Activated CD4-positive, alpha-beta T cell treated with anti-CD3 and anti-CD28 coated beads, Interleukin-2, amount 10 ng/mL, durations not matched to agents 24 days and 14 days (primary cell): ENCODE measurements around the gene KCNQ2. TPM values are rescaled to one million over a fixed set of nuclear protein-coding genes. Genes with fewer than 3 reads are reported as not detected.

ENCODE experiments used
- DNase-seq: peaks from one replicate; pipeline ENCODE4 v3.0.0; 2022
- H3K27ac Mint-ChIP-seq: one replicate; pipeline ENCODE4 v1.8.0; 2022; ENCODE audit warnings: mild to moderate bottlenecking, mixed read lengths
- H3K27me3 Mint-ChIP-seq: one replicate; pipeline ENCODE4 v1.8.0; 2022; ENCODE audit warnings: mixed read lengths
- H3K36me3 Mint-ChIP-seq: one replicate; pipeline ENCODE4 v1.8.0; 2022; ENCODE audit warnings: low read depth, mild to moderate bottlenecking, mixed read lengths
- H3K4me1 Mint-ChIP-seq: one replicate; pipeline ENCODE4 v1.8.0; 2021; ENCODE audit warnings: mixed read lengths
- H3K4me3 Mint-ChIP-seq: one replicate; pipeline ENCODE4 v1.8.0; 2022; ENCODE audit warnings: mild to moderate bottlenecking, moderate library complexity, mixed read lengths
- H3K9me3 Mint-ChIP-seq: one replicate; pipeline ENCODE4 v1.8.0; 2021; ENCODE audit warnings: mixed read lengths
- intact Hi-C: fragments of 100-400 bp; cut with micrococcal nuclease; formaldehyde crosslinking; loops from one replicate; pipeline ENCODE4 v1.15.1; 2023
- total RNA-seq: library from RNA; stranded (reverse); gene quantifications from 2 replicates; pipeline ENCODE4 v1.2.3, GENCODE V29; 2022

The KCNQ2 gene
- total RNA-seq, 1 donor from 2014 or later = not detected

DNA sequence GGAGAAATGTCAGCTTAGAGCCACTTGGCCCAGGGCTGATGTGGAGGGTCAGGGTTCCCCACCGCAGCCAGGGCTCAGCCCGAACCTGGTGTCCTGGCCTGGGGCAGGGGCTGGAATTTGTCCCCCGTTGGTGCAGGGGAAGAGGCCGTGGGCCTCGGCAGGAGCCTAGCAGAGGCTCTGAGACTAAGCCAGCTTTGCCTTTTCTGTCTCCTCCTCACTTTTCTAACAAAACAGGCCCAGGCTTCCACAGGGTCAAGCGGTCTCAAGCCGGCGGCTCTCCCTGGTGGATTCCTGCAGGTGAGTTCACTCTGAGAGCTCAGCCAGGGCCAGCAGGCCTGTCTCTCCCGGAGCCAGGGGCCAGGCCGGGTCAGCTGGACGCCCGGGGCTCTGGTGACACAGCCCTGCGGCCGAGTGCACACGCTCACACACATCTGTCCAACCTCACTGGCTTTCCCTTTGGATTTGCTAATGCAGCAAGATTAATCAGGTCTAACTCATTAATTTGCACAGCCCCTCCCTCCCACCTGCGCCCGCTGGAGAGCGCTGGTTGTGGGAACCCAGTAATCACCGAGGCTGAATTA is 108.4 kb downstream of the KCNQ2 start:
- no peaks in the 10 kb centered on the region for H3K4me1 Mint-ChIP-seq
- no peak overlapping the region for H3K27ac Mint-ChIP-seq
- no peaks in the 10 kb centered on the region for H3K9me3 Mint-ChIP-seq
- no peak overlapping the region for H3K4me3 Mint-ChIP-seq
- intact Hi-C loops = no loop called here
- no peak for DNase-seq
- H3K27me3 Mint-ChIP-seq = peaks cover 13% of the 10 kb centered on the region
- H3K36me3 Mint-ChIP-seq = no peaks in the 10 kb centered on the region

DNA sequence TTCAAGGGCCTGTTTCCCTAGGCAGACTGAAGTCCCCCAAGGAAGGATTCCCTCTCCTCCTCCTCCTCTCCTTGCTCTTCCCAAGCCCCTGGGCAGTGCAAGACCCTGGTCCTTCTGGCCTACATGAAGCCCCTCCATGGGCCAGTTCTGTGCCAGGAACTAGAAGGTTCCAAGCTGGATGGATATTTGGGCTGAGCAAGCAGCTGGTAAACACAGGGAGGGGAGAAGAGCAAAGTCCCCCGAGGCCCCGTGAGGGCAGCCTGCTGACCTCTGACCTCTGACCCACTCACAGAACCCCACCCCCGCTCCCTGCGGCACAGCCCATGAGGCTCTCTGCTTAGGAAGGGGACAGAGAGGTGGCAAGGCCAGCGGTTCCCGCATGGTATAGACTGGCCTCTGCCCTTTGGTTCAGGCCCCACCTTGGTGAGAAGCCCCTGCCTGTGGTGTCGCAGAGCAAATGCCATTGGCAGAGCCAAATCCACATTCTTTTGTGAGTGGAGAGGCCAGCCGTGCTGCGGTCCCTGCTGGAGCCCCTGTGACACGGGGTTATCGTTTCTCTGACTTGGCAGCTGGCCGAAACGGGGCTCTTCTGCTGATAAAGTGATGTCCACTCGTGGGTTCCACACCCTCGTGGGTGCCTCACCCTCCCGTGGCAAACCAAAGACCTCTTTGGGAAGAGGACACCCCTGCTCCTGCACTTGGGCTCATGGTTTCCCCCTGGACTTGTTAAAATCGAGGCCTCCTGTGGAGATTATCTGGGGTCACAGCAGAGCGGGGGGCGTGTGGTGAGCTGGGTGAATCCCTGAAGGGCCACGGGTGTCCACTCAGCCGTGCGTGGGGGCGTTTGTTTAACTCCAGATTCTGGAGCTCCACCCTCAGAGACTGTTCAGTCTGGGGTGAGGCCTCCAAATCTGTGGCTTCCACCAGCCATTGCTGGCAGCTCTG is 109.2 kb downstream of the KCNQ2 start:
- H3K9me3 Mint-ChIP-seq = no peaks in the 10 kb centered on the region
- DNase-seq = no peak
- no peak overlapping the region for H3K27ac Mint-ChIP-seq
- intact Hi-C loops = no loop called here
- H3K4me1 Mint-ChIP-seq = no peaks in the 10 kb centered on the region
- peaks cover 13% of the 10 kb centered on the region for H3K27me3 Mint-ChIP-seq
- H3K36me3 Mint-ChIP-seq = no peaks in the 10 kb centered on the region
- no peak overlapping the region for H3K4me3 Mint-ChIP-seq

DNA sequence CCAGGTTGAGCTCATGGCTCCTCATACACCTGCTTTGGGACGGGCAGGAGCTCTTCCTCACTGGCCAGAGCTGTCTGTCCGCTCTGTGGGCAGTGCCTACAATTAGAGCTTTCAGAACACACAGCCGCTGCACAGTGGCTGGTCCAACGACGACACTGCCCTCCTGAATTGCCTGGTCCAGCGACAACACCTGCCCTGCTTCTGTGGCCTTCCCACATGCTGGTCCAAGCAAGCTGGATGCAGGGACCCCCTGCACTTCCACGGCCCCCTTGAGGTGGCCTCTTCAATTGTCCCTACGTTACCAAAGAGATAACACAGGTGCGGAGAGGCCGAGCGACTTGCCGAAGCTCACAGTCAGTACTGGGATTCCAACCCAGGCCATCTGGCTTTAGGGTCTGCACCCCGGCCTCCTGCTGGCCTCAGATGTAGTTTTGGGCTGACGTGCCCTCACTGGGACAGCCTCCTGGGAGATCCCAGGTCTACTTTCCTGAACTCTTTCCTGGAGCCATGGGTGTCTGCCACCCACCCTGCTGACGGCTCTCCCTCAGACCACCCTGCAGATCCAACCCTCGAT is 109.9 kb downstream of the KCNQ2 start:
- Mint-ChIP-seq H3K9me3 (no peaks in the 10 kb centered on the region), H3K4me1 (no peaks in the 10 kb centered on the region), H3K27me3 (peaks cover 13% of the 10 kb centered on the region), H3K36me3 (no peaks in the 10 kb centered on the region), H3K27ac (no peak overlapping the region), H3K4me3 (no peak overlapping the region)
- intact Hi-C loops = no loop called here
- DNase-seq = no peak

DNA sequence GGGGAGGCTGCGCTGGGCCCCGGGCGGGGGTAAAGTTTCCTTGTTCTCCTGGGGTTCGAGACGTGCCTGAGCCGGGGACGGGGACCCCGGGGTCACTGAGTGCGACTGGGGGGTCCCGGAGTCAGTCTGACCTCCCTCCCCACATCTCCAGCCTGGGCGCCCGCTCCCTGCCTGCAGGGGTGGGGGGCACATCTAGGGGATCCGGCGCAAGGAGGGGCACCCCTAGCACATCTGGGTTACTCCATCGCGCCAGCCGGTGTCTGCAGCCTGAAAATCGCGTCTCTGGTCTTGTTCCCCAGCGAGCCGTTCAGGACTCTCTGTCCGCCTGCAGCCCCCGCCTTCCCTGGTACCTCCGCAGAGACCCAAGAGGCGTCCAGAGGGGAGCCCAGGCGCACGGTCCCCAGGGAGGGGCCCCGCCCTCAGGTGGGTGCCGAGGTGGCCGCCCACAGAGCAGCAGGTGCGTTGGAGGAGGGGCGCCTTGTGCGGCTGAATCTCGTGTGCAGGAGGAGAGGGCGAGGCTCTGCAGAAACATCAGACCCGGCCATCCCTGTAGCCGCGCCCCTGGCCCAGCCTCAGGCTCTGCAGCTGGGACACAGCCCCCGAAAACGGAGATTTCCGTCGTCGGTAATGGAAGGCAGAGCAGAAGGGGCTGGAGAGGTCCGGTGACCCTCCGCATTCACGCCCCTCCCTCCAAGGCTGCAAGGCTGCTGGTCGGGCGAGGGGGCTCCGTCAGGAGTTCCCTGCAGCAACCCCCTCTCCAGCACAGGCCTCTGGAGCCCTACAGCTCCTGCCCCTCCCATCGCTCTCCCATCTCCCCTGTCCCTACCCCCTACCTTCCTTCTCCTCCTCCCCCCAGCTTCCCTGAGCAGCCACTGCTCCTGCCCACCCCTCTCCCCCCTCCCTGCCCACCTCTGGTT is 110.7 kb downstream of the KCNQ2 start:
- H3K27me3 Mint-ChIP-seq = peaks cover 13% of the 10 kb centered on the region
- H3K27ac Mint-ChIP-seq = no peak overlapping the region
- intact Hi-C loops = no loop called here
- no peaks in the 10 kb centered on the region for H3K9me3 Mint-ChIP-seq
- no peaks in the 10 kb centered on the region for H3K4me1 Mint-ChIP-seq
- DNase-seq = no peak
- H3K36me3 Mint-ChIP-seq = no peaks in the 10 kb centered on the region
- no peak overlapping the region for H3K4me3 Mint-ChIP-seq

DNA sequence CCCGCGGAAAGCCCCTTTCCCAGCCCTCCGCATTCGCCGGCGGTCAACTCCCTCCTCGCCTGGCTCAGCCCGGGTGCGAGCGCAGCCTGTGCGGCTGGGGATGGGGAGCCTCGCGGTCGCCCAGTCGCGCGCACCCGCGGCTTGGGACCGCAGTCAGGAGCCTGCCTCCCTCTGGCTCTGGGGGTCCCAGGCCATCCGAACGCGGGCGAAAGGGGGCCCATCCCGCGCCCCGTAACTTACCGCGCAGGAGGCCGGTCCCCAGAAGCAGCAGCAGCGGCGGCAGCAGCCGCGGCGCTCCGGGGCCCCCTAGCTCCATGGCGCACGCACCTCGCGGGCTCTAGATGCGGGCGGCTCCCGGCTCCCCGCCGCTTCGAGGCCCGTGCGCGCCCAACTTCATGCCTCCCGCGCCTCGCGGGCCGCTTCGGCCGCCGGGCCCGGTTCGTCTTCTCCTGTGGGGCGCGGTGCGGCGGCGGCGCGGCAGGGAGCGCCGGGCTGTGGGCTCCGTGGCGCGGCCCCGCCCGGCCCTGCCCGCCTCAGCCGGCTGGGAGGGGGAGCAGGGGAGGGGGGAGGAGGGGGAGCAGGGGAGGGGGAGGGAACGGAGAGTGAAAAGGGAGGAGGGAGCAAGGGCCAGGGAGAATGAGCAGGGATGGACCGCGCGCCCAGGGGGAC is 111.5 kb downstream of the KCNQ2 start, which contains the start of gene CHRNA4:
Gene CHRNA4 (minus strand): TSS at position 500 of the 669 bp plus-strand sequence. CDS start 184 bp downstream, at position 316.
- Mint-ChIP-seq H3K4me1 (no peaks in the 10 kb centered on the region), H3K9me3 (no peaks in the 10 kb centered on the region), H3K27me3 (peaks cover 13% of the 10 kb centered on the region), H3K4me3 (no peak within 1 kb of the TSS), H3K36me3 (no peaks in the 10 kb centered on the region), H3K27ac (no peak within 1 kb of the TSS)
- DNase-seq = no peak
- intact Hi-C loops = no loop called here

DNA sequence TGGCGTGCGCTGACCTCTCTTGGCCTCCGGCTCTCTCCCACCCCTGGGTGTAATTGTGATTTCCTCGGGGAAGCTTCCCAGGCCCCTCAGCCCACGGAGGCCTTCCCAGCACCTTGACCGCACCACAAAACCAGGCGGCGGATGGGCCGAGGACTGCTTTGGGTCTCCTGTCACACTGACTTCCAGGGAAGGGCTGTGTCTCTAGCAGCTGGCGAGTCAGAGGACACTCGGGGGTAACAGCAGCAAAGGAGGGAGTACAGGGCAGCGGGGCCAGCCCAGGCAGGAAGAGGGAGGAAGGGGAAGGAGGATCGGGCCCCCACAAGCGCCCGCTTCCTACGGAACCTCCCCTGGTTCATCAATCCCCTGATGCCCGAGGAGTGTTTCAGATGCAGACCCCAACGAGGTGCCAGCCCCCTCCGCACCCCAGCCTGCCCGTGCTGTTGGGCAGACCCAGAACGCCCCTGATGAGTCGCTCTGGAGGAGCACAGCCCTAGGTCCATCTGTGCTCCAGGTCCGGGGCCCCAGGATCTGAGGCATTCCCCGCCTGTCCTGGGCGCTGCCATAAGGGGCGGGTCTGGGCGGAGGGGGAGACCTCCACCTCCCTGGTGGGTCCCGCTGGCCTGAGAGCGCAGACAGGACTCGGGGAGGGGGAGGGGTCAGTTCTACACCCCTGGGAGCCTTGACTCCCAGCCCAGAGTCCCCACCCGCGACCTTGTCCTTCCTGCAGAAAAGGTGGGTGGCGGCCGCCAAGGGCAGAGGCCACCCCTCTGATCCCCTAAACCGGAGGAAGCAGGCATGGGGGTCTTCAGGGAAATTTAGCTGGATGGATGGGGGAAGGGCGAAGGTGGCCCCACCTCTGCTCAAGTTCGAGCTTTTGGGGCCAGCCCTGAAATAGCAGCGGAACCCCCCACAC is 112.3 kb downstream of the KCNQ2 start:
- Mint-ChIP-seq H3K27ac (no peak overlapping the region), H3K4me3 (no peak overlapping the region), H3K4me1 (no peaks in the 10 kb centered on the region), H3K9me3 (no peaks in the 10 kb centered on the region), H3K27me3 (peaks cover 13% of the 10 kb centered on the region), H3K36me3 (no peaks in the 10 kb centered on the region)
- intact Hi-C loops = no loop called here
- DNase-seq = no peak

DNA sequence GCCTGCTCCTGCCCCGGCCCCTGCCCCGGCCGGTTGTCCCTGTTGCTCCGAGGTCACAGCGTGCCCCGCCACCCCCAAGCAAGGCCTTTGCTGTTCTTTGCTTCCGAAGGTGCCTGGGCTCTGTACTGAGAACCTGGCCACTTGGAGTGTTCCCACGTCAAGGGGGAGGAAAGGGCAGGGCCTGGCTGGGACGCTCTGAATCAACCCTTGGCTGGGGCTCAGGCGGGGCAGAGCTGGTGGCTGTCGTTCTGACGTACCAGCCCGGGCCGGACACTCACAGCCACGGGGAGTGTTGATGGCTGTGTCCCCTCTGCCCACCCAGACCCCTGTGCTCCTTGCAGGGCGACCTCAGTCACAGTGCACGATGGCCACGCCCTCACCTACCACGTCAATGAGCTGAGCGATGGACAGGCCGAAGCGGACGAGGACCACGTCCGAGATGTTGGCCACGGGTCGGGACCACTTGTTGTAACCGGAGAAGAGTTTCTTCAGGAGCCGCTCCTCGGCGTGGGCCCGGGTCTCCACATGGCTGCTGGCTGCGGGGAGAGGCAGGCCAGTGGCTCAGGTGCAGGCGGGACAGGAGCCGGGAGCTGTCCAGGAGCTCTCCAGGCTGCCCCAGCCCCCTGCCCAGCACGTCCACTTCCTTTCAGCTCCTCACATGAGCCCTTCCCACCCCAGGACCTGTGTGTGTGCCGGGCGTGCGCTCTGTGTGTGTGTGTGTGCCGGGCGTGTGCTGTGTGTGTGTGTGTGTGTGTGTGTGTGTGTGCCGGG is 113.1 kb downstream of the KCNQ2 start:
- H3K36me3 Mint-ChIP-seq = no peaks in the 10 kb centered on the region
- no peak overlapping the region for H3K27ac Mint-ChIP-seq
- no peak overlapping the region for H3K4me3 Mint-ChIP-seq
- no peaks in the 10 kb centered on the region for H3K9me3 Mint-ChIP-seq
- no peaks in the 10 kb centered on the region for H3K4me1 Mint-ChIP-seq
- intact Hi-C loops = no loop called here
- DNase-seq = no peak
- H3K27me3 Mint-ChIP-seq = peaks cover 13% of the 10 kb centered on the region

DNA sequence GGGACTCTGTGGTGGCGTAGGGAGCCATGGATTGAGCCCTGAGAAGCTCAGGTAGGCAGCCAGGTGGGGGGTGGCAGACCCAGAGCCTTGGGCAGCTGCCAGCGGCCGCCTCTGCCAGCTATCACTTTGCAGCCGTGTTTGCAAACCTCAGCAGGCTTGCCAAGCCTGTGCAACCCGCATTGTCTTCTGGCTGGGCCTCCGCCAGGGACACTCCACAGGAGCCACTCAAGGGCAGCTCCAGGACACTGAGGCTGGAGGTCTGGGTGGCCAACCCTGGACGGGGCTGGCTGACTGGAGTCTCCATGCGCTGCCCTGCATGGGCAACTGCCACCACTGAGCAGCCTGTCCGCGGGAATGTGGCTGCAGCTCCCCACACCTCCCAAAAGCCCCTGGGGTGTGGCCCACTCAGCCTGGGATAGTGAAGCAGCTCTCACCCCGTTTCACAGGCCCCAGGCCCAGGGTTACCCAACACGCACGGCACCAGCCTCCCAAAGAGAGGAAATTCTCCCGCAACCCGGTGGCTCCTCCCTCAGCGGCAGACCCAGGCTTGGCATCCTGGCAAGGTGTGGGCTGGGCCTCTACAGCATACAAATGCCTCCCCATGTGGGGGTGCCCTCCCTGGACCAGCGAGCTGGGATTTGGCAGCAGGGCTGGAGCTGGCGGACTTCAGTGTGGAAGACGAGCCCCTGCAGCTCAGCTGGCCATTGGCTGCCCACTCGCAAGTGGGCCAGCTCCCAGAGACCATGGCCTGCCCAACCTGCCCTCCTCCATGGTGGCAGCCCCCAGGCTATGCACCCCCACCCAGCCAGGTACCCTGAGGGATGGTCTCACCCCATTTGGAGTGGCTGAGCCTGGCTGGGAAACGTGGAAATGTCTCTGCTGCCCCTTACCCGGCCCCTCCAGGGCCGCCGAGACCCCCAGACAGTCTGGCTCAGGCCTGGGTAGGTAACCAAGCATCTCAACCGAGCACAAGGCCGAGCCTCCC is 114.2 kb downstream of the KCNQ2 start:
- Mint-ChIP-seq H3K4me3 (no peak overlapping the region), H3K9me3 (no peaks in the 10 kb centered on the region), H3K4me1 (no peaks in the 10 kb centered on the region), H3K36me3 (no peaks in the 10 kb centered on the region), H3K27me3 (peaks cover 13% of the 10 kb centered on the region), H3K27ac (no peak overlapping the region)
- DNase-seq = no peak
- intact Hi-C loops = no loop called here

DNA sequence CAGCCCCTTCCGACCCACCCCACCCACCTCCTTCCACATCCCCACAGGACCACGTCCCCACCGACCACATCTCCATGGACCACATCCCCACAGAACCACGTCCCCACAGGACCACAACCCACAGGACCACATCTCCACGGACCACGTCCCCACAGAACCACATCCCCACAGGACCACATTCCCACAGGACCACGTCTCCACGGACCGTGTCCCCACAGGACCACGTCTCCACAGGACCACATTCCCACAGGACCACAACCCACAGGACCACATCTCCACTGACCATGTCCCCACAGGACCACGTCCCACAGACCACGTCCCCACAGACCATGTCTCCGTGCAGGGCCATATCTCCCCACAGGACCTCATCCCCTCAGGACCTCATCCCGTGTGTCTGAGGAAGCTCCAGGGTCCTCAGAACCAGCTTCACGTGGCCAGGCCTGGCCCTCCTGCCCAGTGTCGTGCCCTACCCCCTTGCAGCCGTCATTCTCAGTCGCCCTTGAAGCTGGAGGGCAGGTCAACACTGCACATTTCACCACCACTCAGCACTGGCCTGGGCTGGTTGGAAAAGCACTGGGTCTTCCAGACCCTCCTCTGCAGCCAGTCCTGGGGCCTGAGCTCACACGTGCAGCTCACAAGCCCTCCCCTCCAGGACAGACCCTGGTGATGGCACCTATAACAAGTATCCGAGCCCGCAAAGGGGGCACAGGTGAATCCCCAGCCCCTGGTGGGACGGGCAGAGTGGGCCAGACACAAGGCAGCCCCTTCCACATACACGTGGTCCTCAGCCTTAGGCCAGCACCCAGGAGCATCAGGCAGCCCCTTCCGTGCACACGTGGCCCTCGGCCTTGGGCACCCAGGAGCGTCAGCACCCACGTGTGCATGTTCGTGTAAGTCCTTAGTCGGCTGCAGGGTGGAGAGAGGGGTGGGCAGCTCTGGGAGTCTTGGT is 115.2 kb downstream of the KCNQ2 start:
- intact Hi-C loops = no loop called here
- H3K4me3 Mint-ChIP-seq = no peak overlapping the region
- H3K4me1 Mint-ChIP-seq = no peaks in the 10 kb centered on the region
- H3K9me3 Mint-ChIP-seq = no peaks in the 10 kb centered on the region
- DNase-seq = no peak
- no peaks in the 10 kb centered on the region for H3K36me3 Mint-ChIP-seq
- no peak overlapping the region for H3K27ac Mint-ChIP-seq
- H3K27me3 Mint-ChIP-seq = peaks cover 5% of the 10 kb centered on the region

DNA sequence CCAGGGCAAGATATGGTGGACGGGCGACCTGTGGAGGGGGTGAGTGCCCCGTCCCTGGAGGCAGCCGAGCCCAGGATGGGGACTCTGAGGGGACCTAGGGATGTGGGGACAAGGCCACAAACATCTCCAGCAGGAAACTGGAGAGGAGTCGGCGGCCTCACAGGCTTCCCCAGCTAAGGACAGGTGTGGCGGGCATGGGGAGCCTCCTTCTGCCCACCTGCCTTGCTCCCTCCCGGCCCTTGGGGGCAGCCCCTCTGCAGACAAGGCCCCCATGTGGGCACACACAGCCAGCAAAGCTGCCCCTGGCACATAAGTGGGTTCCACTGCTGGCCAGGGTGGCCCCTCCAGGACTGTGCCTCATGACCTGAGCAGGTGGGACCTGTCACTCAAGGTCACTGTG is 115.9 kb downstream of the KCNQ2 start:
- peaks cover 5% of the 10 kb centered on the region for H3K27me3 Mint-ChIP-seq
- no peaks in the 10 kb centered on the region for H3K36me3 Mint-ChIP-seq
- no peaks in the 10 kb centered on the region for H3K9me3 Mint-ChIP-seq
- H3K4me1 Mint-ChIP-seq = no peaks in the 10 kb centered on the region
- intact Hi-C loops = no loop called here
- H3K27ac Mint-ChIP-seq = no peak overlapping the region
- H3K4me3 Mint-ChIP-seq = no peak overlapping the region
- DNase-seq = no peak
